VCaP (cell line): ENCODE measurements around the gene CYP2B6.
"Not testable (repeated sequence)": the region's sequence is repeated elsewhere in the genome, so short reads cannot be mapped to it uniquely, and the experiment has no call there.

Source experiments
- H3K27ac ChIP-seq: fragments of 450-650 bp; 2 replicates; pipeline ENCODE4 v1.5.1; 2017
- TF ChIP-seq, protein P1 (sequence below): fragments of 450-650 bp; conservative IDR thresholded peaks from 2 replicates; pipeline ENCODE4 v1.5.1; 2017; ENCODE audit warnings: mild to moderate bottlenecking, moderate library complexity

CYP2B6 gene

DNA sequence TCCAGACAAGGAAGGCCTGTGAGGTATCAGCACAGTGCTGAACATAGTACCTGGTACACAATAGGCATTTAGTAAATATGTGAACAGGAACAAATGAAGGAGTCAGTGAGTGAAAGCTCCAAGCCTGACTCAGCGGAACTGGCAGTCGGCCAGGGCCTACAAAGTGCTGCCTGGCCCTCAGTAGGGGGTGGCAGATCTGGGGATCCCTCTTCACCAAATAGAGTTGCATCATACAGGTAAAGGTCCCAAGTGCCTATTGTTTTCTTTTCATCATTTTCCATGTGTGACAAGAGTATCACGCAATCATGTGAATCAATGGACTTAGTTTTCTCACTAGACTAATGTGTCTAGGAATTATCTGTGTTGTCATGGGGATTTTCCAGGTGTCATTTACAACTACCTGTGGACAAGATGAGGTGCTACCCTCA is 9.2 kb downstream of the CYP2B6 start:
- no peak overlapping the region for H3K27ac ChIP-seq
- TF ChIP-seq, protein P1, sequence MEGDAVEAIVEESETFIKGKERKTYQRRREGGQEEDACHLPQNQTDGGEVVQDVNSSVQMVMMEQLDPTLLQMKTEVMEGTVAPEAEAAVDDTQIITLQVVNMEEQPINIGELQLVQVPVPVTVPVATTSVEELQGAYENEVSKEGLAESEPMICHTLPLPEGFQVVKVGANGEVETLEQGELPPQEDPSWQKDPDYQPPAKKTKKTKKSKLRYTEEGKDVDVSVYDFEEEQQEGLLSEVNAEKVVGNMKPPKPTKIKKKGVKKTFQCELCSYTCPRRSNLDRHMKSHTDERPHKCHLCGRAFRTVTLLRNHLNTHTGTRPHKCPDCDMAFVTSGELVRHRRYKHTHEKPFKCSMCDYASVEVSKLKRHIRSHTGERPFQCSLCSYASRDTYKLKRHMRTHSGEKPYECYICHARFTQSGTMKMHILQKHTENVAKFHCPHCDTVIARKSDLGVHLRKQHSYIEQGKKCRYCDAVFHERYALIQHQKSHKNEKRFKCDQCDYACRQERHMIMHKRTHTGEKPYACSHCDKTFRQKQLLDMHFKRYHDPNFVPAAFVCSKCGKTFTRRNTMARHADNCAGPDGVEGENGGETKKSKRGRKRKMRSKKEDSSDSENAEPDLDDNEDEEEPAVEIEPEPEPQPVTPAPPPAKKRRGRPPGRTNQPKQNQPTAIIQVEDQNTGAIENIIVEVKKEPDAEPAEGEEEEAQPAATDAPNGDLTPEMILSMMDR = no peak

DNA sequence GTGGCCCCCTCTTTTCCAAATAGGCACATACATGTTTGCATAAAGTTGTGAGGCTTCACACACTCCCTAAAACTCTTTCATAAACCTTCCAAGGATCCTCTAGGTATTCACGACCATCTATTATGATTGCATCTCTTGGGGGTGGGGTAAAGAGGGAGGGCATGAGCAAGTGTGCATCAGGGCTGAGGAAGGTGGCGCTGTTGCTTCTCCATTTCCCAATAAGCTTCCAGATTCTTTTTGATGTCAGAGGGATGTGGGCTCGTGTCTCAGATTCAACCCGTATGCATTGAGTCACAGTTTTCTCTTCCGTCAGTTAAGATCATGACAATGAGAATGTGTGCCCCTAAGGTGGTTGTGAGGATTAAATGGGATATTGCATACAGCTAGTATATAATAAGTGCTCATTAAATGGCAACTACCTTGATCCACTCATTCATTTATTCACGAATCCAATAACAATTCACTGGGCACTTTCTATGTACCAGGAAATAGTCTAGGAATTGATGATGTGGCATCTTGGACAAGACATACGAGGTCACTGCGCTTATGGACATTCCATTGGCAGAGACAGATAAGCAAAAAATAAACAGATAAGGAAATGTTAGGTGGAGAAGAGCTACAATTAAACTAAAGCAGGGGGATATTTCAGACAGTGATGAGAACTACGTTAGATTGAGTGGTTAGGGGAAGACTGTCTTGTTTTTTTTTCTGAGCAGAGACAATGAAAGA is 10.3 kb downstream of the CYP2B6 start:
- TF ChIP-seq, protein P1 = no peak
- H3K27ac ChIP-seq = no peak overlapping the region

DNA sequence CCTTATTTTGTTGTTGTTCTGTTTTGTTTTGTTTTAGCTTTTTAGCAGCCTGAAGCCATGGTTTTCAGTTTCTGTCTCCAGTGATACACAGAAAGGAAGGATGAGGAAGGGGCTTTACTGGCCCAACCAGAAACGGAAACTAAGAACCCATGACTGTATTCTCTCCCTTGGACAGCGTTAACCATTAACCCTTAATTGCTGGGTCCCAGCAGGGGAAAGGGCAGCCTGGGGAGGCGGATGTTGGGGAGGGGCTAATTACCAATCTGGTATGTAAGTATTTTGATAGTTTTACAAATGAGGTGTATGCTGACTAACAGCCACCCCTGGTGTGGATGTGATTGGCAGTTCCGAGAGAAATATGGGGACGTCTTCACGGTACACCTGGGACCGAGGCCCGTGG is 12.6 kb downstream of the CYP2B6 start:
- H3K27ac ChIP-seq = not testable (repeated sequence)

DNA sequence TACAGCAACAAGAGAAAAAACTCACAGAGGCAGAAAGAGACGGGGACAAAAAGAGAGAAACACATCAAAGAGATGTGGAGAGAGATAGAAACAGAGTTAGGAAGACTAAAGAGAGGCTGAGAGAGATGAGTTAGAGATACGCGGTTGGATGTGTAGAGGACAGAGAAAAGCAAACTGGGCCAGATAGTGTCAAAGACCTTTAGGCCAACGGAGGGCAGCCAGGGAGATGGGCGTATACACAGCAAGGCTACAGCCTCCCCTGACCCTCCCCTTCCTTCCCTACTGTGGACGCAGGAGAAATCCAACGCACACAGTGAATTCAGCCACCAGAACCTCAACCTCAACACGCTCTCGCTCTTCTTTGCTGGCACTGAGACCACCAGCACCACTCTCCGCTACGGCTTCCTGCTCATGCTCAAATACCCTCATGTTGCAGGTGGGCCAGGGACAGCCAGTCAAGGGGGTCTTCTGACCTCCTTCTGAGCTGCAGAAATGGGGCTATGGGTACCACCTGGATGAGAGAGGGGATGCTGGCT is 18.7 kb downstream of the CYP2B6 start:
- TF ChIP-seq, protein P1 = no peak
- H3K27ac ChIP-seq = no peak overlapping the region

DNA sequence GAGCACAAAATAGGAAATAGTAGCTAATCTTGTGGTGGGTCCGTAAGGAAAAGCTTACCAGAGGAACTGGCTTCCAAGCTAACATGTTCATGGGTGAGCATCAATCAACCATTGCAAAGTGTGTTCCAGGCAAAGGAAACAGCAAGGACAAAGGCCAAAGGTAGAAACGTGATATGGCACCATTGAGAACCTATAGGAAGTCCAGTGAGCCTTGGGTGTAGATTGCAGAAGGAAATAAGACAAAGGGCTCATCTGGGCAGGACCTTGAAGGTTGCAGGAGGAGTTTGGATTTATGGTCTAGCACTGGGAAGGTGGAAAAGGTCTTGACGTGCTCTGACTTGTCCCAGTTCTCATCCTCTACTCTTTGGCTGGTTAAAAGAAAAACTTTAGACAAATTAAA is 22.3 kb downstream of the CYP2B6 start:
- TF ChIP-seq, protein P1 = no peak
- no peak overlapping the region for H3K27ac ChIP-seq

DNA sequence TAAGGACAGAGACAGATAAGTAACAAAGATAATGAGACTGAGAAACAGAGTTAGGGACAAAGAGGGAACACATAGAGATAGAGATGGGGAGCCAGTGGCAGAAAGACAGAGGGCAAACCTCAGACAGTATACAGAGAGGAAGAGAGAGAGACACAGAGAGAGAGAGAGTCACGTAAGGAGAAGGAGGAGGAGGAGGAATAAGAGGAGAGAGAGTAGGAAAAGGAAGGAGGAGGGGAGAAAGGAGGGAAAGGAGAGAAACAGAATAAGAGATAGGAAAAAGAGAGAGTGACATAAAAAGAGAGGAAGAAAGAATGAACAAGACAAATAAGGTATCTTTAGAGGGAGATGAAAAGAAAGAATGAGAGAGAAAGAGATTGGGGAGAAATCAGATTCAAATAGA is 23.6 kb downstream of the CYP2B6 start:
- TF ChIP-seq, protein P1 = no peak

DNA sequence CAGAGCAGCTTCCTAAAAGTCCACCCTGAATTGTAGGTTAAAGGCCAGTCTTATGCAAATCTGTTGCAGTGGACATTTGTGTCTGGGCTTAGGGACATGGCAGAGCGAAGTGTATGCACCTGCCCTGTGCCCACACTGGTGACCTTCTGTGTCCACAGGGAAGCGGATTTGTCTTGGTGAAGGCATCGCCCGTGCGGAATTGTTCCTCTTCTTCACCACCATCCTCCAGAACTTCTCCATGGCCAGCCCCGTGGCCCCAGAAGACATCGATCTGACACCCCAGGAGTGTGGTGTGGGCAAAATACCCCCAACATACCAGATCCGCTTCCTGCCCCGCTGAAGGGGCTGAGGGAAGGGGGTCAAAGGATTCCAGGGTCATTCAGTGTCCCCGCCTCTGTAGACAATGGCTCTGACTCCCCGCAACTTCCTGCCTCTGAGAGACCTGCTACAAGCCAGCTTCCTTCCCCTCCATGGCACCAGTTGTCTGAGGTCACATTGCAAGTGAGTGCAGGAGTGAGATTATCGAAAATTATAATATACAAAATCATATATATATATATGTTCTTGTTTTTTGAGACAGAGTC is 25.5 kb downstream of the CYP2B6 start:
- TF ChIP-seq, protein P1 = no peak
- H3K27ac ChIP-seq = no peak overlapping the region

More for the DNA sequence above, 23.6 kb downstream of the CYP2B6 start:
- H3K27ac ChIP-seq = no peak overlapping the region

DNA sequence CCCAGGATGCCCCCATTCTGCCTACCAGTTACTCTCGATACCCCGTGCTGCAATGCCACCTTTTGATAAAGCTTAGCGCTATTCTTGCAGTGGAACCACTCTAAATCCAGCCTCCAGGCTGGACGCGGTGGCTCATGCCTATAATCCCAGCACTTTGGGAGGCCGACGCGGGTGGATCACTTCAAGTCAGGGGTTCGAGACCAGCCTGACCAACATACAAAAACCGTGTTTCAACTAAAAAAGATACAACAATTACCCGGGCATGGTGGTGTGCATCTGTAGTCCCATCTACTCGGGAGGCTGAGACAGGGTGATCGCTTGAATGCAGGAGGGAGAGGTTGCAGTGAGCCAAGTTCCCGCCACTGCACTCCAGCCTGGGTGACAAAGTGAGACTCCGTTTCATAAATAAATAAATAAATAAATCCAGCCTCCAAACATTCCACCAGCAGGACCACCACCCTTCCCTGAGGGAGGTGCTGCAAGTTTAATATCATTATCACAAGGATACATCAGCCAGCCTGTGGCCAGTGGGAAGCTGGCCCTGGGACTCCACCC is 27.7 kb downstream of the CYP2B6 start:
- H3K27ac ChIP-seq = no peak overlapping the region

More for the DNA sequence above, 27.7 kb downstream of the CYP2B6 start:
- TF ChIP-seq, protein P1 = no peak
